ENCODE data around the gene STK17A.

DNA sequence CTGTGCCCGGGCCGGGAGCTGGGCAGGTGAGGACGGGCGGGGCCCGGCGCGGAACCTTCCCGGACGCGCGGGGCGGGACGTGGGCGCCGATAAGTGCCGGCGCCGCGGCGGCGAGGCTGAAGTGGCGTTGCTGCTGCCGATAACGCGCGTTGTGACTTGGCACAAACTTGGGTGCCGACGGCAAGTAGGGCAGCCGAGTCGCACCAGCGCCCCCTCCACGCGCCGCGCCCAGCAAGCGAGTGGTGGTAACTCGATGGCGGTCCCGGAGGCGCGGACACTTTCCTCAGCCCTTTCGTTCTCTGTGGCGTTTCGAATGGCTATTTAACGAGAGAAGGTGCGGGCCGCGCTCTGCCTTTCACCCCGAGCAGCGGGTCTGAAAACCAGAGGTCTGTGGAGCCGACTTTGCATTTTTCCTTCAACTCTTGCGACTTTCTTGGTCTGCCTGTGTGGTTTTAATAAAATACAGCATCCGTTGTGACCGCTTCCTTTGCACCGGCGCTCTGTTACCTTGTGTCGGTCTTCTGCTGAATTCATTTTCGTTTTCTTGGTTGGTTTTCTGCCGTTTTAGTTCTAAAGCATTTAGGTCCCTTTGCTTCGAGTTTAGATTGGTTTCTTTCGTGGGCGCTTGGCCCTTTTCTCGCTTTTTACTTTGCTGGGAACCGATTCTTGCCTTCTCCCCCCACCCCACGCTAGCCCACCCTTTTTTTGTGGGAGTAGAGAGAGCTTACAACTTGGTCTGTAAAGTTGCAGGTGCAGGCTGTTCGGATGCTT, 701 bp downstream of the STK17A start:
- TF ChIP-seq, protein P1, sequence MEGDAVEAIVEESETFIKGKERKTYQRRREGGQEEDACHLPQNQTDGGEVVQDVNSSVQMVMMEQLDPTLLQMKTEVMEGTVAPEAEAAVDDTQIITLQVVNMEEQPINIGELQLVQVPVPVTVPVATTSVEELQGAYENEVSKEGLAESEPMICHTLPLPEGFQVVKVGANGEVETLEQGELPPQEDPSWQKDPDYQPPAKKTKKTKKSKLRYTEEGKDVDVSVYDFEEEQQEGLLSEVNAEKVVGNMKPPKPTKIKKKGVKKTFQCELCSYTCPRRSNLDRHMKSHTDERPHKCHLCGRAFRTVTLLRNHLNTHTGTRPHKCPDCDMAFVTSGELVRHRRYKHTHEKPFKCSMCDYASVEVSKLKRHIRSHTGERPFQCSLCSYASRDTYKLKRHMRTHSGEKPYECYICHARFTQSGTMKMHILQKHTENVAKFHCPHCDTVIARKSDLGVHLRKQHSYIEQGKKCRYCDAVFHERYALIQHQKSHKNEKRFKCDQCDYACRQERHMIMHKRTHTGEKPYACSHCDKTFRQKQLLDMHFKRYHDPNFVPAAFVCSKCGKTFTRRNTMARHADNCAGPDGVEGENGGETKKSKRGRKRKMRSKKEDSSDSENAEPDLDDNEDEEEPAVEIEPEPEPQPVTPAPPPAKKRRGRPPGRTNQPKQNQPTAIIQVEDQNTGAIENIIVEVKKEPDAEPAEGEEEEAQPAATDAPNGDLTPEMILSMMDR (conservative IDR thresholded peaks at IDR 0.05 in 1 of 2, IDR thresholded peaks at IDR 0.05 in 1 of 2; ENCODE audit: low read depth in 1 of 2, low read length in 2 of 2) = no peak
- TF ChIP-seq EZH2 (IDR thresholded peaks at IDR 0.05; ENCODE audit: low read length, missing control alignments) = no peak
